Left ventricle myocardium superior (tissue), 1 donor: Measurements from ENCODE around the gene ZFP1. TPM values are rescaled to one million over a fixed set of nuclear protein-coding genes. Genes with fewer than 3 reads are reported as not detected.
"Not testable (repeated sequence)": the region's sequence is repeated elsewhere in the genome, so short reads cannot be mapped to it uniquely, and the experiment has no call there.

Experiments used
- ATAC-seq: fragments of 200-7000 bp; cut with Tn5 transposase; one replicate; pipeline ENCODE4 v1.9.1; 2020; ENCODE audit warnings: mild to moderate bottlenecking, moderate library complexity
- DNase-seq: peaks from one replicate; pipeline ENCODE4 v3.0.0-alpha.2; 2020
- intact Hi-C: fragments of 100-400 bp; cut with micrococcal nuclease; formaldehyde crosslinking; loops from one replicate; pipeline ENCODE4 v1.11.0; 2022
- total RNA-seq: library from RNA; stranded (reverse); fragmentation: NEBNext Ultra II Directional; extraction: Animal tissue kit (Norgen Biotek cat#: 25700); gene quantifications from one replicate; pipeline ENCODE4 v1.2.1, GENCODE V29; 2021
- donor health status: DM: no; HTN: yes; CAD: no; lungs with severe emphysema.

Gene ZFP1
- total RNA-seq, 1 donor from 2014 or later: 6.7 TPM

- intact Hi-C loops: no loop called here
- DNase-seq (no peak), ATAC-seq (no peak)
These were observed 47.8 kb downstream of the ZFP1 start for GRCh38 chr16:75195811-75196790.

DNA sequence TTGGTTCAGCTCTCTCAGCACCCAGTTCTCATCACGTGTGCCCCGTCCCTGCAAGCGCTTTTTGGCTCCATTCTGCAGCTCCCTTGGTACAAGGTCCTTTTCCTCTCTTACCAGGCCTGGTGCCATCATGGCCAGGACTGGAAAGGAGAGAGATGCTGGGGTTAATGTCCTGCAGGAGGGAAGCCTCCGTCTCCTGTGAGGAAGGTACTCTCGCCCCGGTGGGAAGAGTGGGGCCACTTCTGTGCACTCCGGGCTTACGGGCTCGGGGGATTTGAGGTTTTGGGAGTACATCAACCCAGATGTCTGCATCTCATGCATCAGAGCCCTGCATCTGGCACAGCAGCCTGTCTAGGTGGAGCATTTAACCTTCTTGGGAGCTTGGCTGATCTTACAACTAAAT, 48.5 kb downstream of the ZFP1 start:
- ATAC-seq (no peak), DNase-seq (no peak)
- intact Hi-C loops: no loop called here

DNA sequence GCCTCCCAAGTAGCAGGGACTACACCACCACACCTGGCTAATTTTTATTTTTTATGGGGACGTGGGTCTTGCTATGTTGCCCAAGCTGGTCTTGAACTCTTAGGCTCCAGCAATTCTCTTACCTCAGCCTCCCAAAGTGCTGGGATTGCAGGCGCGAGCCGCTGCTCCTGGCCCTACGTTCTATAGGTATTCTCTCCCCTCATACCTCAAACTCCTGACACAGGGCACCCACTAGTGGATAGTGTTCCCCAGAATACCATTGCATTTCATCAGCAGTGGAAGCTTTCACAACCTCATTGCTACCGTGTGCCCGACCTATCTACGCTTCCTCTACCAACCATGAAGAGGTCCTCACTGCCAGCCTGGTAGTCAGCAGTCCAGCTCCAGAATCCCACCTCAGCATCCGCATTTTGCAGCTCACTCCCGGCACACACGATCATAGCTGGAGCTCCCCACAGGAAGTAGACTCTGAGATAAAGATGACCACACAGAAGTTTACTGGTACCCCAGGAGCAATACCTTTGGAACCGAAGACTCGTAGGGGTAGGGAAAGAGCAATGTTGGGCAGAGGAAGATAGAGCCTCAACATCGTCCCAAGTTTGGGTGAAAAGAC, 49.3 kb downstream of the ZFP1 start:
- ATAC-seq (no peak), DNase-seq (no peak)
- intact Hi-C loops: no loop called here

DNA sequence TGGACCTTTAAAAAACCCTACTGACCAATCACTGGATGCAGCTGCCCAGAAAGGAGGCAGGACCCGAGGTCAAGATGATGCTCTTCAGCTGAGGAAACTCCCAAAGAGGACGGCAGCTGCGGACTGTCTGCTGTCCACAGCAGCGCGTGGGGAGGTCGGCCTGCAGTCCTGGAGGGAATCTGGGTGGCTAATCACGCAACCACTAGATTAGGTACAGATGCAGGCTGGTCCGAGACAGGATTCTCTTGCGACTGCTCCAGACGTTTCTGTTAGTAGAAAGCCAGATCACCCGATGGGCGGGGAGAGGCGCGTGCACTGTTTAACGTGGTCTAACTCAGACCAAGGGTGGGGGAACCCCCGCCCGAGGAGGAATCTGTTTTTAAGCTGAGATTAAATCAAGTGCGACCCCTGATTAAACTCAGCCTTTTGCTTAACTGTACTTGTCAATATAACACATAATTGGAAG, 49.8 kb downstream of the ZFP1 start:
- intact Hi-C loops: no loop called here
- peak; percentile 13 for ATAC-seq
- no peak for DNase-seq

GRCh38 chr16:75202069-75202590, 53.8 kb downstream of the ZFP1 start:
- no peak for DNase-seq
- intact Hi-C loops: no loop called here
- no peak for ATAC-seq

DNA sequence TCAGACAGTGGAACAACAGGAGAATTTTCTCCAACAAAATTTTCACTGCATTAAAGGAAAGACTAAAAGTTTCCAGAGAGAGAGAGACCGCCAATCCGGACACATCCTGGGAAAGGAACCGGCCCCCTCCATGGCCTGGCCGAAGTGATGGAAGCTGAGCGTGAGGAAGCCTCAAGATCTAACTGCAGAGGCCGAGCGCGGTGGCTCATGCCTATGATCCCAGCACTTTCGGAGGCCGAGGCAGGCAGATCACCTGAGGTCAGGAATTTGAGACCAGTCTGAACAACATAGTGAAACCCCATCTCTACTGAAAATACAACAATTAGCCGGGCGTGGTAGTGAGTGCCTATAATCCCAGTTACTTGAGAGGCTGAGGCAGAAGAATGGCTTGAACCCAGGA, 54.8 kb downstream of the ZFP1 start:
- DNase-seq (no peak), ATAC-seq (no peak)
- intact Hi-C loops: no loop called here

GRCh38 chr16:75203667-75204409, 55.5 kb downstream of the ZFP1 start:
- no peak for ATAC-seq
- intact Hi-C loops: no loop called here

GRCh38 chr16:75204410-75204758, 56.1 kb downstream of the ZFP1 start:
- intact Hi-C loops: no loop called here
- DNase-seq: no peak
- no peak for ATAC-seq

More at GRCh38 chr16:75203667-75204409, 55.5 kb downstream of the ZFP1 start:
- no peak for DNase-seq

- ATAC-seq, DNase-seq, intact Hi-C loops: not testable (repeated sequence)
These were observed 56.6 kb downstream of the ZFP1 start for GRCh38 chr16:75204905-75205304.

- ATAC-seq, intact Hi-C loops, DNase-seq: not testable (repeated sequence)
These were observed 57.1 kb downstream of the ZFP1 start for GRCh38 chr16:75205438-75205837.

- intact Hi-C loops, ATAC-seq, DNase-seq: not testable (repeated sequence)
These were observed 57.8 kb downstream of the ZFP1 start for GRCh38 chr16:75205961-75206748.

DNA sequence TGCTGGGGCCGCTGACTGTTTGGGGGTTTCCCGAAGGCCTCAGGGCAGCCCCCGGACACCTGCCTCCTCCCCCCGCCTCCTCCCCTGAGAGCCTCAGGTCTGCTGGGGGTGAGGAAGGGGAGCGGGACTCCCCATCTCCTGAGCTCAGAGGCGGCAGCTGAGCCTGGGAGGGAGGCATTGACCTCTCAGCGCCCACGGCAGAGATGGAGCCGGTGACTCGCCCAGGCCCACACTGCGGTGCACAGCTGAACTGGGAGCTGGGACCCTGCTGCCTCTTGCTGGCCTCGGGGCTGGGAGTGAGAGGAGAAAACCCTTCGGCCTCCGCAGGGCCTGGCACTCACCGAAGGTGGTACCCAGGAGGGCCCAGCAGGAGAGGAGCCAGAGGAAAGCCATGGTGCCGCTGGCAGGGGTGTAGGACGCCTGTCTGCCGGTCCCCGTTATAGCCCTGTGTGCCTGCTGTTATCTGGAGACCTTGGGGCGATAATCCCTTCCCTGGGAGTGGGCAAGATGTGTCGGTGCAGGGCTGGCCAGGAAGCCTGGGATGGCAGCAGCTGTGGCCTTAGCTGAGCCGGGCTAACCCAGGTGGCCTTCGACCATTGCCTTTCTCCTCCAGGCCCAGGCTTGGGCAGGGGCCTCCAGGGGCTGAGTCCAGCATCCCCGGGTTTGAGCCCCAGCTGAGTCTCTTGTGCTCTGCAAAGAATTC, 58.6 kb downstream of the ZFP1 start, which contains the start of gene CTRB2:
TSS of gene CTRB2 (minus strand) at position 413 of the 703 bp plus-strand sequence. CDS start at position 393, 20 bp downstream.
- DNase-seq (no peak), ATAC-seq (peak; percentile 12)
- intact Hi-C loops: no loop called here

DNA sequence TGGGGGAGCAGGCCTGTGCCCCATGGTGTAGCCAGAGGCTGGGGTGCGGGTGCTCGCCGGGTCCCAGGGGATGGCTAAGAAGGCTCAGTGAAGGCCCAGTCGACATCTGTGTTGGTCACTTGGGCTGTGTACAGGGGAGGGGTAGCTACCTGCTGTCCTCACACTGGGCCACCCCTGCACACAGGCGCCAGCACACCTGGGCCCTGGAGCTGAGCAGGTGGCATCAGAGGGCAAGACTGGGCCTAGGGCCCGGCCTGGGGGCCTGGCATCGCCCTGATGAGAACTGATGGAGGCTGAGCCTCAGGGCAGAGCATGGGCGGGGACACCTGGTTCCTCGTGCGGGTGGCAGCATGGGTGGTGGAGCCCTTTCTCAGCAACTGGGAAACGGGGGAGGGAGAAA, 59.5 kb downstream of the ZFP1 start:
- intact Hi-C loops: no loop called here
- ATAC-seq (no peak), DNase-seq (no peak)

DNA sequence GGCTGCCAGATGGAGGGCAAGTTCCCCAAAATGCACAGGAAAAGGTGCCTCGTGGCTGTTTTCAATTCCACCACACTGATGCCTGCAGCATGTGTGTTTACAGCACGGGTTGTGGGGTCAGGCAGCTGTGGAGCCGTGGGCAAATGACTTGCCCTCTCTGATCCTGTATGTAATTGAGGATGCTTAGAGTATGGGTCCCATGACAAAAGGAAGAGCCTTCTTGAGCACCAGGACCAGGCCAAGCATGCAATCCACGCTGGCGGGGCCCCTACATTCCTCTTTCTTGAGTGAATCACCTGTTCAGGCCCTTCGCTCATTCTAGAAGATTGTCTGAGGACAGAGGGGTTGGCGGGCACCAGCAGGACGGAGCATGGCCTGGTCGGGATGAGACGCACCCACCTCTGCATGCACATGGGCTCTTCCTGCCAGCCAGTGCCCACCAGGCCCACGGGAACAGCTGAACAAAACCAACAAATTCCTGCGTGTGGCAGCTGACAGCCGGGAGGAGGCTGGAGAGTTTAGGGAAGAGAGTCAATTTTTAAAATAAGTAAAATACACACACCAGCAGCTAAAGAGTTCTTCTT, 60.0 kb downstream of the ZFP1 start:
- intact Hi-C loops: no loop called here
- DNase-seq (peak; percentile 22), ATAC-seq (no peak)

DNA sequence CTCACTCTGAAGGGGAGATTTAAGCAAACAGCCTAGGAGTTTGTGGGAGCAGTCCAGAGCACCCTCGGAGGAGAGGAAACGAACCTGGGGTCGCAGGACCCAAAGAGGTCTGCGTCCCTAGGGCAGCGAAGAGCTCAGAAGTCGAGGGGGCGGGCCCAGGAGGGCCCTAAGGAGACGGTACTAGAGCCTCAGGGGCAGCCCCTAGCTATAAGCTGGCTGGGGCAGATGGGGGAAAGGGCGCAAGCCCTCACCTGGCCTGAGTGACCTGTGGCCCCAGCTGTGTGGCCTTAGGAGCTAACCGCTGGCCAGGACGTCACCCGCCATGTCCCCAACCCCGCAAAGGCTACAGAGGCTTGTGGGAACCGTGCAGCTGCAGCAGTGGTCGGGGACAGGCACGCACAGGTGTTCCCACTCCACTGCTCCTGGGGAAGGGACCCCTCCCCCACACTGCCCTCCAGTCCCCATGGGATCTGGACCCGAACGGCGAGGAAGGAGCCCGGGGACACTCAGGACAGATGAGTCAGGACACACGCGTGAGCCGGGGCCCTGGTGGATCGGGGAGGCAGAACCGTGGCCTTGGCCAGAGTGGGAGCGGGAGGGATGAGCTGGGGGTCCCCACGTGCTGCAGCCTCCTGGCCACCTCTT, 60.7 kb downstream of the ZFP1 start:
- DNase-seq (peak; percentile 19), ATAC-seq (no peak)
- intact Hi-C loops: no loop called here

DNA sequence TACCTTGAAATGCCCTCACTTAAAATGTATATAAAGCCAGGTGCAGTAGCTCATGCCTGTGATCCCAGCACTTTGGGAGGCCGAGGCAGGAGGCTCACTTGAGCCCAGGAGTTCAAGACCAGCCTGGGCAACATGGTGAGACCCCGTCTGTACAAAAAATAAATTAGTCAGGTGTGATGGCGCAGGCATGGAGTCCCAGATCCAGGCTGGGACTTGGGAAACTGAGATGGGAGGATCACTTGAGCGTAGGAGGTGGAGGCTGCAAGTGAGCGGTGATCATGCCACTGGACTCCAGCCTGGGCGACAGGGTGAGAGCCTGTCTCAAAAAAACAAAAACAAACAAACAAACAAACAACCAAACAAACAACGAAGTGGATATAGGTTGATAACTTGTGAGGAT, 61.2 kb downstream of the ZFP1 start:
- ATAC-seq, DNase-seq, intact Hi-C loops: not testable (repeated sequence)

GRCh38 chr16:75209944-75210343, 61.6 kb downstream of the ZFP1 start:
- DNase-seq: no peak
- intact Hi-C loops: no loop called here

More at GRCh38 chr16:75209944-75210343, 61.6 kb downstream of the ZFP1 start:
- no peak for ATAC-seq
